HG02973 (cell line): ENCODE results near the gene CTAG2.
"Not testable (repeated sequence)": the region's sequence is repeated elsewhere in the genome, so short reads cannot be mapped to it uniquely, and the experiment has no call there.

Experiments
- ATAC-seq: cut with Tn5 transposase; IDR thresholded peaks from one replicate; pipeline ENCODE4 v1.9.1; 2021; ENCODE audit warnings: moderate library complexity; ENCODE audit not compliant: unreplicated experiment

CTAG2 gene

DNA sequence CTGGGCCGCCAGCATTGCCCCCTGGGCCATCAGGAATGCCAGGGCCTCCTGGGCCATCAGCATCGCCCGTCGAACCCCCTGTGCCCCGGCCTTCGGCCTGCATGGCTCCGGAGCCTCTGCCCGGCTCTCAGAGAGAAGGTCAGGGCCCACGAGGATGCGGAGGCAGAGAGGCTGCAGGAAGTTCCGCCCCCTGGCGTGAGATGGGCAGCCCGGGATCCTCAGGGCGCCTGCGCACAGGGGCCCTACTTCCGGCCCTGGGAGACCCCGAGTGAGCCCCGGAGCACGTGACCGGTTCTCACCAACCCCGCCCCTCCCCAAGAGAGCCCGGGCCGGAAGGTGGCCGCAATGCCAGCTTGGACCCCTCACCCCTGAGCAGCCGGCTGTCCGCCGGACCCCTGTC lies at the start of gene CTAG2:
Gene CTAG2 (minus strand): TSS at position 167 of the 400 bp plus-strand sequence. CDS start 64 bp downstream, at position 103.
- not testable (repeated sequence) for ATAC-seq

DNA sequence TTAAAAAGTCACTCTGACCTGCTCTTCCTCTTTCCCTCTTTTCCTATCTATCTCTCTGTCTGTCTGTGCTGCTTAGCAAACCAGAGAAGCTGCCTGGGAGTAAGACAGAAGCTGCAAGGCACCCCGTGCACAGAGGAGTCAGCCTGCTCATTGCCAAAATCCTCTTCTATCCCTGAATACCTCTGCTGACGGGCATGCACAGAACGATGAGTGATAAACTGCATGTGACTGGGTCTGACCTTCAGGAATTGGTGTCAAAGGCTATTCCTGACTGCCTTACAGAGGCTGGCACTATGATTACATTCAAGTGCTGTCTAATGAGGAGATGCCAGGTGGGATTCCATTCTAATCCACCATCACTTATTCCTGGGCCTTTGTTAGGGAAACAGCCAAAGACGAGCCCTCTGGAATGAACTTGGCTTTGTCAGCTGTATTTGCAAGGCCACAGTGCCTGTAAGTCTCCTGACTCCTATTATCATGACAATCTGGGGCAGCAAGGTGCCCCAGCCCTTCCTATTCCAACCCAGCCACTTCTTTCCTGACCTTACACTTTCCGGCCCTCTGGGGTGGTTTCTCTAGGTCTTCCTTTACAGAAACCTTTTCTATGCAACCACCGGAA lies 45.4 kb upstream of the CTAG2 start:
- ATAC-seq = no peak

DNA sequence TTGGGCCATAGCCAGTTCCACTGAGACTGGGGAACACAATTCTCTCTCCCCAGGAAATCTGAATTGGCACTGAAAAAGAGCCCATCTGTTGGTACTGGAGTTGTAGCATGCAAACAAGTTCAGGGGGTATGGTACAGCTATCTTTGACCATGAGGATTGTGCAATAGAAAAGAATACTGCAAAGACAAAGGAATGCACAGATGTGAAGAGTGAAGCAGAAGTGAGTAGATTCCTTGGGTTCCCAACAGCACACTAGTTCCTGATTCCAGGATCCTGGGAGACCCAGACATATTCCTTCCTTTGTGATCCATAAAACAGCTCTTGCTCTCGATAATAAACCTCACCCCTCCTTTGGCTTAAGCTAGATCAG lies 43.3 kb upstream of the CTAG2 start:
- ATAC-seq = no peak

DNA sequence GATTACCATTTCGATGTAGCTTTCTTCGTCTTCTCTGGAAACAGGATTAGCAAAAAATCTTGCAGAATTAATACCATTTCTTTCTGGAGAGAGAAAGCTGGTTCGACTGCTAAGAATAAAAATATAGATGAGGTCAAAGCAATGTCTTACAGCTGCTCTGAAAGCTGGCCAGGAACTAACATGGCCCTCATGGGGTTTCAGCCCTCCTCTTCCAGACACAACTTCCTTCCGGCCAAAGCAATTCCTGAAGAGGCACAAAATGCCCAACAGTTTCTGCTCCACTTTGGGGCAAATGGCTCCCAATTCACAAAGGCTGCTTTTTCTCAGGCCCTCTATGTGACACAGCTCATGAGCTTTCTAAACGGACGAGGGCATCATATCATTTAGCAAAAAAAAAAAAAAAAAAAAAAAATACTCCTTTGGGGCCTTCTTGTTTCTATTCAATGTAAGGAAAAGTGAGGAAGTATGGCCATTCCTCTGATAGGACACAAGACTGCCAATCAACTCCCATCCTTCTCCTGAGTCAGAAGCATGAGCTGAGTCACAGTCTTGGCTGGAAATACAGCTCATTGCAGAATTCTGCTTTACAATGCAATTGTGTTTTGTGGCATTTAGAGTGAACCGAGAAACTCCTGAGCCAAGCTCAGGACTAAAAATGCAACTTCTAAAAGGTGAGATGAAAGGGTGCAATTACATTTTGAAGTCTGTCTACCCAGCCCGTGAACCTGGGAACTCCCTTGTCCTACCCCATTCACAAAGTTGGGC lies 42.7 kb upstream of the CTAG2 start:
- ATAC-seq = no peak

DNA sequence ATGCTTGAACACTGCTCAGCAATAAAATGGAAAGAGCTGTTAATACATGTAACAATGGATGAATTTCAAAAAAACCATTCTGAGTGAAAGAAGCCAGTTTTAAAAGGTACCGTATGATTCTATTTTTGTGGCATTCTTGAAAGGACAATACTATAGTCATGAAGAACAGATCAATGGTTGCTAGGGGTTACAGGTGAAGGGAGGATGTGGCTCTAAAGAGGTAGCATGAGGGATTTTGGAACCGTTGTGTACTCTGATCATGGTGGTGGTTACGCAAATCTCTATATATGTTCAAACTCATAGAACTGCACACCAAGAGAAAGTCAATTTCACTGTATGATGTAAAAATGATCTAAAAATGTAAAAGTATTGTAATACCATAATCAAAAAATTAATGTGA lies 40.0 kb upstream of the CTAG2 start:
- ATAC-seq = no peak

DNA sequence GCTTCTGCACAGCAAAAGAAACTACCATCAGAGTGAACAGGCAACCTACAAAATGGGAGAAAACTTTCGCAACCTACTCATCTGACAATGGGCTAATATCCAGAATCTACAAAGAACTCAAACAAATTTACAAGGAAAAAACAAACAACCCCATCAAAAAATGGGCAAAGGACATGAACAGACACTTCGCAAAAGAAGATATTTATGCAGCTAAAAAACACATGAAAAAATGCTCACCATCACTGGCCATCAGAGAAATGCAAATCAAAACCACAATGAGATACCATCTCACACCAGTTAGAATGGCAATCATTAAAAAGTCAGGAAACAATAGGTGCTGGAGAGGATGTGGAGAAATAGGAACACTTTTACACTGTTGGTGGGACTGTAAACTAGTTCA lies 37.1 kb upstream of the CTAG2 start:
- ATAC-seq = not testable (repeated sequence)

DNA sequence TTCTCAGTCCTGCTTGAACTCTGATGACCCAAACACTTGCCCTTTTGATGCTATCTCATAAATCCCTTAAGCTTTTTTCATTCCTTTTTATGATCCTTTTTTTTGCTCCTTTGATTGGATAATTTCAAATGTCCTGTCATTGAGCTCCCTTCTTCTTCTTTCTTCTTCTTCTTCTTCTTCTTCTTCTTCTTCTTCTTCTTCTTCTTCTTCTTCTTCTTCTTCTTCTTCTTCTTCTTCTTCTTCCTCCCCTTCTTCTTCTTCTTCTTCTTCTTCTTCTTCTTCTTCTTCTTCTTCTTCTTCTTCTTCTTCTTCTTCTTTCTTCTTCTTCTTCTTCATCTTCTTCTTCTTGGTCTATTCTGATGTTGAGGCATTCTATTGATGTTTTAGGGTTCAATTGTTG lies 18.7 kb upstream of the CTAG2 start:
- not testable (repeated sequence) for ATAC-seq

DNA sequence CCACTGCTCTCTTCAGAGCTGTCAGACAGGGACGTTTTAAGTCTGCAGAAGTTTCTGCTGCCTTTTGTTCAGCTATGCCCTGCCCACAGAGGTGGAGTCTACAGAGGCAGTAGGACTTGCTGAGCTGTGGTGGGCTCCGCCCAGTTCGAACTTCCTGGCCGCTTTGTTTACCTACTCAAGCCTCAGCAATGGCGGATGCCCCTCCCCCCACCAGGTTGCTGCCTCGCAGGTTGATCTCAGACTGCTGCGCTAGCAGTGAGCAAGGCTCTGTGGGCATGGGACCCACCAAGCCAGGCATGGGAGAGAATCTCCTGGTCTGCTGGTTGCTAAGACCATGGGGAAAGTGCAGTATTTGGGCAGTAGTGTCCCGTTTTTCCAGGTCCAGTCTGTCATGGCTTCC lies 17.5 kb upstream of the CTAG2 start:
- ATAC-seq = not testable (repeated sequence)

DNA sequence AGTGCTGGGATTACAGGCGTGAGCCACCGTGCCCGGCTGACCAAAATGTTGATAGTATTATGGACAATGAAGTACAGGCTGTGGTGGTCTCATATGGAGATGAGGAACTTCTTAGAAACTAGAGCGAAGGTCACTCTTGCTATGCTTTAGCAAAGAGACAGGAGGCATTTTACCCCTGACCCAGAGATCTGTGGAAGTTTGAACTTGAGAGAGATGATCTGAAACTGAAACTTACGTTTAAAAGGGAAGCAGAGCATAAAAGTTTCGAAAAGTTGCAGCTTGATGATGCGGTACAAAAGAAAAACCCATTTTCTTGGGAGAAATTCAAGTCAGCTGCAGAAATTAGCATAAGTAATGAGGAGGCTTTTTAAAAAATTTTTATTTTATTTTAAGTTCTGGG lies 8.5 kb upstream of the CTAG2 start:
- ATAC-seq = no peak

DNA sequence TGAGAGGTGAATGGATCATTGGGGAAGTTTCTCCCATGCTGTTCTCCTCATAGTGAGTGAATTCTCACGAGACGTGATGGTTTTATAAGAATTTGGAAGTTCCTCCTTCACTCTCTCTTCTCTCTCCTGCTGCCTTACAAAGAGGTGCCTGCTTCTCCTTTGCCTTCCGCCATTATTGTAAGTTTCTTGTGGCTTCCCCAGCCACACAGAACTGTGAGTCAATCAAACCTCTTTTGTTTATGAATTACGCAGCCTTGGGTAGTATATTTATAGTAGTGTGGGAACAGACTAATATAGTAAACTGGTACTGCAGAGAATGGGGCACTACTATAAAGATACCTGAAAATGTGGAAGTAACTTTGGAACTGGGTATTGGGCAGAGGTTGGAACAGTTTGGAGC lies 7.8 kb upstream of the CTAG2 start:
- ATAC-seq = no peak

DNA sequence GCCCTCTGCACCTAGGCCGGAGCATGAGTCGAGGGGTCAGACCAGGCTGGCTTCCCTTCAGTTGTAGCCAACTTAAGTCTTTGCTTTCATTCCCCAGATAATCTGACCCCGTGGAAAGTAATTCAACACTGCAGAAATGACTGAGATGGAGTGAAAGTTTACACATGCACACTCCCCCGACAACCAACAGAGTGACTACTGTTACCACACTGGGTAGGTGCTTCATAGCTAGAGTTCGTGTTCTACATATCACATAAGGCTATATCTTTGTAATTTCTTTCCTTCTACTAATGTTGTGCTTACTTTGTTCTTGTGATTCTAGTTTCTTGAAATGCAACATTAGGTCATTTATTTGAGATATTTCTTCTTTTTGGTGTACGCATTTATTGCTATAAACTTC lies 7.2 kb upstream of the CTAG2 start:
- ATAC-seq = no peak

DNA sequence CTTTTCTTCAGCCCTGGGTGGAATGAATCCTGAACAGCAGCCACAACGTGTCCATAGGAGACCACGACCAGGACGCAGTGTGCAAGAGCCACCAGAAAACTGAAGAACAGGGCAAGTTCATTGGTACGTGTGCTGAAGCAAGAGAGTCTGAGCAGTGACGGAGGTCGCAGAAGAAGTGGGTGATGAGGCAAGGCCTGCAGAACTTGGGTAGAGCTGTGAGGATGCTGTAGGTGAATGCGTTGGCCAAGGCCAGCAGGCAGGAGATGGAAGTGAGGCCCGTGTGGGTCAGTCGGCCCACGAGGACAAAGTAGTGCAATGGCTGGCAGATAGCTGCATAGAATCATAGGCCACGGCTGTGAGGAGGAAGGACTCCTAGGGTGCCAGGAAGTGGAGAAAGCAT lies 5.6 kb upstream of the CTAG2 start:
- no peak for ATAC-seq

DNA sequence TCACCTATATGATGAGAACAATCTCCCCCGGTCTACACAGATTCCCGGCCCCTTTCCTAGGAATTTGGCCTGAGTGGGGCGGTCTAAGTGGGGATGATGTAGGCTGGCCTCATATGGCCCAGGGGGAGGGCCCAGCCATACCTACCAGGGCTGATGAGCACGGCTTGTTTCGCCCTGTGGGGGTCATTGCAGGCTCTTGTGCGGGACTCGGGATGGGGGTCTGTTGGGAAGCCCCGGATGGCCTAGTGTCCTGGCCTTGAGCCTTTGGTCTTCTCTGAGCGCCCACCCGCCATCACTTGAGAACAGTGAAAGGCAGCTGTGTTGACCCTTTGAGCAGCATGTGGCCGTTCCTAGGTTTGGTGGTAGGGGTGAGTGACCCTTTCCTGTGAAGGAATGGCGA lies 4.8 kb upstream of the CTAG2 start:
- ATAC-seq = no peak

DNA sequence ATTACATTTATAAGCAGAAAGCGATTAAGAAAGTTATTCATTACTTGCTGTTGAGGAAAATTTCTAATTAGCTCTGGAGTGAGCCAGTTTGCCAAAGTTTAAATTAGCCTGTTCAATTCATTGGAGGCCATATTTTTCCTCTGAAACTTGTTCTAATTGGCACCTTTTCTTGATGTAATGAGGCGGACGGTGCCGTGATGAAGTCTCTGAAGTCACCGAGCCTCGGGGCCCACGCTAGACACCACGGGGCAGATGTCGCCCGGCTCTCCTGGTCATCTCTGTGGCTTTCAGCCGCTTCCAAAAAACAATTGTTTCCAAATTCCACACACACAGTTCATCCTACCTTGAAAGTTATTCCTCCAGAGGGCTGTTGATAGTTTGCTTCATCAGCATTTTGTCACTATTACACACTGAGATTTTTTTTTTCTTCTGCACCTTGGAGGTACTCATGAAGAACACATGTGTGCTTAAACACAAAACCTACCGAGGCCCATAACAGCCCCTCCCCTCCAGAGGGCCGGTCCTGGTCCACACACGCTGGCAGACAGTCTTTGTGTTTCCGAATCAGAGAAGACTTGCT lies 3.9 kb upstream of the CTAG2 start:
- ATAC-seq = no peak

DNA sequence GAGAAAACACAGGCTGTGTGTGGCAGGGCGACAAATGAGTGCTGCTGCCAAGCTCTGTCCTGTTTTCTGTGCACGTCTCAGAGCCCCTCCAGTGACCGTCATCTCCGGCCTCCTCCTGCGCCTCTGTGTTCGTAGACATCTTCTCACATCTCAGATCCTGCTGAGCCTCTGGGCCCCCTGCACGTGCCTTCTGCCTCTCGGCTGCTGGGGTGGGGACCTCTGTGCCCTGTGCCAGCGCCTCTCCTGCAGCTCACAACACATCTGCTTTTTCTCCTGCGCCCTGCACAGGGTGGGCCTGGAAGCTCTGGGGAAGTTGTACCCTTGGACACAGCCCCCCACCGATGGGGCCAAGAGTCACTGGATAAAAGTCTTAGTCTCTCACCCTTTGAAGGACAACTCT lies 2.4 kb upstream of the CTAG2 start:
- ATAC-seq = no peak

DNA sequence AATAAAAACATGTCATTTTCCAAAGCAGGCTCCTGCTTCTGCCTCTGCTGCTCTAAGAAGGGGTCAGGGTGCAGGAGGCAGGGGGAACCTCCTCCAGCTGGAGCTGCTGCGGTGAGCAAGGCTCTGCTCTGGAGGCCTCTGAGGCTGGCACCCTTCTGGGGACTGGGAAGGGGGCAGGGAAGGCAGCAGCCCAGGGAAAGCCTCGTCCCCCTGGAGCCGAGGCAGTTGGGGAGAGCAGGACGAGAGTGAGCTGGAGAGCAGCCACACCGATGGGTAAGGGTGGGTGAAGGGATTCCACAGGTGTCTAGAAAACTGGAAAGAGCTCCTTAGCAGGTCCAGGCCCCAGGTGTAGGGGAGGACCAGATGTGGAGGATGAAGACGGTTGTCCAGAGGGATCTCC lies 2.0 kb upstream of the CTAG2 start:
- no peak for ATAC-seq

DNA sequence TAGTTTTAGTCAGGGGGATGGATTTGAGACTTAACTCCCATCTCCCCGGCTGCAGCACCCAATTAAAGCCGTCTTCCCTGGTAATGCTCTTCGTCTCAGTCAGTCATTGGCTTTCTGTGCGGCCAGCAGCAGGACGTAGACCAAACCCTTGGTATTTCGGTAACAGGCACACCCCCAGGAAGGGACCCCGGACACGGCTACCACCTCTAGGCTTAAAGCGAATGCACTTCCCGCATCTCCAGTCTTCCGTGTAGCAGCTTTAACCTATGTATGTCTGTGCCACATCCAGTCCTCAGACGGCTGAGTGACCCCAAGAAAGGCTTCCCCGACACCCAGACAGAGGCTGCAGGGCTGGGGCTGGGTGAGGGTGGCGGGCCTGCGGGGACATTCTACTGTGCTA lies 1.5 kb upstream of the CTAG2 start:
- ATAC-seq = no peak

DNA sequence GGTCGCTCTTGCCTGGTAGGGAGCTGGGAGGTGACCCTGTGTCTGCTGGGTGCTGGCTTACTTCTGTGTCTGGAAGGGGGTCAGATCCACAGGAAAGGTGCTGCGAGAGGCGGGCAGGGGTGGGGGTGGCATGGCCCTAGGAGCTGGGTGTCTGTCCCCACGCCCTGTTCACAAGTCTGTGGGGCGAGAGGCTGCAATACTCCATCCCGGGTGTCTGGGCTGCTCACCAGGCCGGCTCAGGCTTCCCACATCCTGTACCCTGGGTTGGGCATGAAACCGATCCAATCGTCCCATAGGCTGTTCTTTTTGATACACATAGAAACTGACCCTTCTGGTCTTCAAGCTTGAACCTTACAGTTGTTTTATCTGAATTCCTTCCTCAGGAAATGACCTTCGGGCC lies 993 bp upstream of the CTAG2 start:
- ATAC-seq = no peak

DNA sequence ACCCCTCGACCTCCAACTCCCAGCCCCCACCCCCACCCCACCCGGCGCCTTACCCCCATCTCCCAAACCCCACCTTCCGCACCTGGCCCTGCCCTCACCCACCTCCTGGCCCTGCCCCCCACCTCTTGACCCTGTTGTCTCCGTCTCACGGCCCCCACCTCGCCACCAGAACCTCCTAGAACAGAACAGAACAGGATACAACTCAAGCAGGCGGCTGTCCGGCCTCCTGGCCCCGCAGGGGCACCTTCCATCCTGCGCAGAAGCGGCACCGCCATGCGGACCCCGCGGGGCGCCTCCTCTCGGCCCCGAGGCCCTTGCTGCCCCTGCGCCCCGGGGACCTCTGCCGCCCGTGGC lies 354 bp downstream of the CTAG2 start:
- no peak for ATAC-seq

DNA sequence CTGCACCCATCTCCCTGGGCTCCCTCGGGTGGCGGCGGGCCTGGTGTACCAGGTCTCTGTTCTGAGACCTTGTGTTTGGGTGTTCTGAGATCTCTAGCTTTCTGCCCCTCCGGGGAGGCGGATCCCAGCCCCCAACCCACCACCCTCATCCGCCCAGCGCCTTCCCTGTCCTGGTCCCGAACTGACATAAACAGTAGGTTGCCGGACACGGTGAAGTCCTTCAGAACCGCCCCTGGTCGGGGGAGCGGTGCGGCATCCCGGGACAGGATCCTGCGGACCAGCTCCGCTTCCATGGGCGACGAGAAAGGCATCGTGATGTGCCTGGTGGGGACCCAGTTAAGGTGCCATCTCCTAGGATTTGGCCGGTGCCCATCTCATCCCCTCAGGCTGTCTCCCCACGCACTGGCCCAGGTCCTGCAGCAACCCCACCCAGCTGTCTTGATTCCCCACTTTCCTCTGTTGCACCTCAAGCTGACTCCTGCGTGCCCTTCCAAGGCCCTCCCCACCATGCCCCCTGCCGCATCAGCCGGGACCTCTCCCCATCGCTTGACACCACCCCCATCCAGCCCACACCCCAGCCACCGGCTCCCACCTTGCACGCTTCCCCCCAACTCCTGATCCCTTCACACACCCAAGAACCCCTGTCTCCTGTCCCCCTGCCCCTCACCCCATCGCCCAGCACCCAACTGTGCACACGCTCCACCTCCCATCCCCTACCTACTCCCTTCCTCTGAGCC lies 900 bp downstream of the CTAG2 start:
- no peak for ATAC-seq

DNA sequence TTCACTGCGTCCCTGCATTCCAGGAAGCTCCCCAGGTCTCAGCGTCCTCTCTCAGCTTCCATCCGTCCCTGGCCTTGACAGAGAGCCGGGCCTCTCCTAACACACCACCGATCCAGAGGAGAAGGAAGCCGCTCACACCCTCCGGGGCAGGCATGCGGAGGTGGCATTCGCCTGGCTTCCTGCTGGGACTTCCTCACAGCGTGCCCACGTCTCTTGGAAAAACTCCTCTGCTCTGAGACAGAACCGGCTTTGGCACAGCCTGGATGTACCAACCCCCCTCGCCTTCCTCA lies 3.2 kb downstream of the CTAG2 start:
- no peak for ATAC-seq
